ENCODE results near the gene PIMREG.

DNA sequence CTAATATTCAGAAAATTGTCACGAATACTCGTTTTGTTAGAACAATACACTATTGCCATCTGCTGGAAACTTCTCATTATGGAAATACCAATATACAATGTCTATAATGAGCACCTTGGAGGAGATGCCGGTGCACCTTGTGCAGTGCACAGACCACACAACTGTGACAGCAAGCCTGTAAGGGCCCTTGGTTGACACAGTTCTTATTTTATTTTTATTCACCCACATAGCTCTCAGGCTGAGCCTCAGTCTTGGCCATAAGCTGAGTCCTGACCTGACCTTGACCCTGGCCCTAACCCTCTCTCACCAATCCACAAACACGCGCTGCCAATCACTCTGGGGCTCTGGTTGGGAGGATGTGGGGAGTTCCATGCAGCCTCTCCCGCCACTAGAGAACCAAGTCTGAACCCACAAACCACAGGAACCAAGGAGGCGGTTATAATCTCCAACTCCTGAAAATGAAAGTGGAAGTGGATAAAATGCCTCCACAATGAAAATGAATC lies 16.9 kb upstream of the PIMREG start:
- no peak for TF ChIP-seq EZH2 (IDR thresholded peaks at IDR 0.05; ENCODE audit: low read length)
- TF ChIP-seq, protein P1, sequence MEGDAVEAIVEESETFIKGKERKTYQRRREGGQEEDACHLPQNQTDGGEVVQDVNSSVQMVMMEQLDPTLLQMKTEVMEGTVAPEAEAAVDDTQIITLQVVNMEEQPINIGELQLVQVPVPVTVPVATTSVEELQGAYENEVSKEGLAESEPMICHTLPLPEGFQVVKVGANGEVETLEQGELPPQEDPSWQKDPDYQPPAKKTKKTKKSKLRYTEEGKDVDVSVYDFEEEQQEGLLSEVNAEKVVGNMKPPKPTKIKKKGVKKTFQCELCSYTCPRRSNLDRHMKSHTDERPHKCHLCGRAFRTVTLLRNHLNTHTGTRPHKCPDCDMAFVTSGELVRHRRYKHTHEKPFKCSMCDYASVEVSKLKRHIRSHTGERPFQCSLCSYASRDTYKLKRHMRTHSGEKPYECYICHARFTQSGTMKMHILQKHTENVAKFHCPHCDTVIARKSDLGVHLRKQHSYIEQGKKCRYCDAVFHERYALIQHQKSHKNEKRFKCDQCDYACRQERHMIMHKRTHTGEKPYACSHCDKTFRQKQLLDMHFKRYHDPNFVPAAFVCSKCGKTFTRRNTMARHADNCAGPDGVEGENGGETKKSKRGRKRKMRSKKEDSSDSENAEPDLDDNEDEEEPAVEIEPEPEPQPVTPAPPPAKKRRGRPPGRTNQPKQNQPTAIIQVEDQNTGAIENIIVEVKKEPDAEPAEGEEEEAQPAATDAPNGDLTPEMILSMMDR (optimal IDR thresholded peaks at IDR 0.05 in 1 of 3, IDR thresholded peaks at IDR 0.05 in 1 of 3, conservative IDR thresholded peaks at IDR 0.05 in 1 of 3; ENCODE audit: extremely low read depth in 1 of 3, insufficient read depth in 2 of 3, low read length in 3 of 3) = no peak
